Adrenal gland (tissue), 5 donors: ENCODE data around the gene OXSR1.

Source experiments
- POLR2A ChIP-seq, 2 donors: fragments of 450-650 bp; IDR thresholded peaks; one replicate each; pipeline ENCODE4 v1.6.1; 2017; ENCODE audit warnings: antibody characterized with exemption in 2 of 2, mild to moderate bottlenecking in 2 of 2, moderate library complexity in 1 of 2
- TF ChIP-seq, protein P1 (sequence below), 6 experiments: fragments of 450-650 bp in 4 of 6; fragments of 200-600 bp in 2 of 6; sonication (generic) in 1 of 6; IDR thresholded peaks; 1 replicate in 5 of 6; 2 replicates in 1 of 6; pipeline versions ENCODE4 v1.5.1 to v1.8.0; 2016 to 2021; ENCODE audit warnings: antibody characterized with exemption in 6 of 6, mild to moderate bottlenecking in 2 of 6, moderate library complexity in 1 of 6
- donor health status: DM: no; HTN: no; CAD: no.

DNA sequence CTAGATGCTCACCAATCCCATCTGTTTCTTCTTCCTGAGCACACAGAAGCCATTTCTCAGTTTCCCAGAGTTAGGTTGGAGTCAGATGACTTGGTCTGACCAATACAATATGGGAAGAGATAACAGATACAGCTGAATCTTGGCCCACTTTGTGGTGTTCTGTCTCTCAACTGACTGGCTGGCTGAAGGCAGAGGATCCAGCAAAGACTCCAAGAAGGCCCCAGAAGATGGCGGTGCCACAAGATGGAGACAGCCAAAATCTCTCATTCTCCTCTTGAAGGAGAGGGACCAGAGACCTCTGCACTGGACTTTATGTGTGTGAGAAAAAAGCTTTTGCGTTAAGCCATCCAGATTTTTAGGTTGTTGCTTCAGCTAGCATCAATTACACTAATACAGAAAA, 8.2 kb upstream of the OXSR1 start:
- no peak for TF ChIP-seq POLR2A (IDR thresholded peaks at IDR 0.05)
- TF ChIP-seq, protein P1, sequence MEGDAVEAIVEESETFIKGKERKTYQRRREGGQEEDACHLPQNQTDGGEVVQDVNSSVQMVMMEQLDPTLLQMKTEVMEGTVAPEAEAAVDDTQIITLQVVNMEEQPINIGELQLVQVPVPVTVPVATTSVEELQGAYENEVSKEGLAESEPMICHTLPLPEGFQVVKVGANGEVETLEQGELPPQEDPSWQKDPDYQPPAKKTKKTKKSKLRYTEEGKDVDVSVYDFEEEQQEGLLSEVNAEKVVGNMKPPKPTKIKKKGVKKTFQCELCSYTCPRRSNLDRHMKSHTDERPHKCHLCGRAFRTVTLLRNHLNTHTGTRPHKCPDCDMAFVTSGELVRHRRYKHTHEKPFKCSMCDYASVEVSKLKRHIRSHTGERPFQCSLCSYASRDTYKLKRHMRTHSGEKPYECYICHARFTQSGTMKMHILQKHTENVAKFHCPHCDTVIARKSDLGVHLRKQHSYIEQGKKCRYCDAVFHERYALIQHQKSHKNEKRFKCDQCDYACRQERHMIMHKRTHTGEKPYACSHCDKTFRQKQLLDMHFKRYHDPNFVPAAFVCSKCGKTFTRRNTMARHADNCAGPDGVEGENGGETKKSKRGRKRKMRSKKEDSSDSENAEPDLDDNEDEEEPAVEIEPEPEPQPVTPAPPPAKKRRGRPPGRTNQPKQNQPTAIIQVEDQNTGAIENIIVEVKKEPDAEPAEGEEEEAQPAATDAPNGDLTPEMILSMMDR (IDR thresholded peaks at IDR 0.05): no peak
